Esophagus (tissue), 2 donors: ENCODE measurements around the gene AP2A2. TPM values are rescaled to one million over a fixed set of nuclear protein-coding genes. Genes with fewer than 3 reads are reported as not detected.

Experiments used
- H3K27ac ChIP-seq, 2 donors: one replicate each; pipeline ENCODE4 v1.5.1; 2013; ENCODE audit warnings: low read depth in 2 of 2, mild to moderate bottlenecking in 2 of 2, inconsistent platforms in 1 of 2, low read length in 1 of 2, moderate library complexity in 1 of 2
- H3K27me3 ChIP-seq, 2 donors: one replicate each; pipeline ENCODE4 v1.6.1; 2013; ENCODE audit warnings: low read length in 2 of 2, control low read depth in 1 of 2, mild to moderate bottlenecking in 1 of 2; ENCODE audit not compliant: insufficient read depth in 2 of 2, control insufficient read depth in 1 of 2
- H3K36me3 ChIP-seq, 2 donors: one replicate each; pipeline ENCODE4 v1.6.1; 2013; ENCODE audit warnings: low read length in 1 of 2; ENCODE audit not compliant: control insufficient read depth in 2 of 2, insufficient read depth in 2 of 2
- H3K4me1 ChIP-seq, 2 donors: one replicate each; pipeline ENCODE4 v1.6.1; 2013; ENCODE audit warnings: low read length in 1 of 2; ENCODE audit not compliant: control insufficient read depth in 2 of 2, insufficient read depth in 2 of 2
- H3K4me3 ChIP-seq, 2 donors: one replicate each; pipeline ENCODE4 v1.5.1; 2013; ENCODE audit warnings: low read length in 2 of 2, mild to moderate bottlenecking in 2 of 2, low read depth in 1 of 2, moderate library complexity in 1 of 2
- H3K9me3 ChIP-seq, 2 donors: one replicate each; pipeline ENCODE4 v1.6.1; 2013; ENCODE audit warnings: mild to moderate bottlenecking in 2 of 2, low read depth in 1 of 2, low read length in 1 of 2, moderate library complexity in 1 of 2; ENCODE audit not compliant: control insufficient read depth in 2 of 2, insufficient read depth in 1 of 2
- WGBS, 2 donors: extraction: QIAGEN DNeasy Blood & Tissue Kit; methylation state at CpG; one replicate each; pipeline ENCODE4 v1.1.7; 2013; 5-methylcytosine and 5-hydroxymethylcytosine counted together
- polyA plus RNA-seq, 2 donors: library from polyadenylated mRNA; stranded (reverse); fragments of 200-250 nt; gene quantifications; one replicate each; pipeline ENCODE4 v1.2.3, GENCODE V29; 2013
- donor health status: healthy with polysubstance abuse.
- donor health status: Bipolar disorder and iron deficiency.

AP2A2 gene
- polyA plus RNA-seq, 2 donors = 17.3 to 20.2 TPM

GRCh38 chr11:1003159-1003558, 77.5 kb downstream of the AP2A2 start:
- Histone ChIP-seq H3K27ac (no peak overlapping the region), H3K4me1 (no peaks in the 10 kb centered on the region), H3K4me3 (no peak overlapping the region), H3K9me3 (no peaks in the 10 kb centered on the region), H3K36me3 (peaks cover 26 to 39% of the 10 kb centered on the region in 2 donors), H3K27me3 (no peaks in the 10 kb centered on the region)
- 92 to 94% methylated on average over 20 of the region's 20 CpGs for WGBS, 2 donors

DNA sequence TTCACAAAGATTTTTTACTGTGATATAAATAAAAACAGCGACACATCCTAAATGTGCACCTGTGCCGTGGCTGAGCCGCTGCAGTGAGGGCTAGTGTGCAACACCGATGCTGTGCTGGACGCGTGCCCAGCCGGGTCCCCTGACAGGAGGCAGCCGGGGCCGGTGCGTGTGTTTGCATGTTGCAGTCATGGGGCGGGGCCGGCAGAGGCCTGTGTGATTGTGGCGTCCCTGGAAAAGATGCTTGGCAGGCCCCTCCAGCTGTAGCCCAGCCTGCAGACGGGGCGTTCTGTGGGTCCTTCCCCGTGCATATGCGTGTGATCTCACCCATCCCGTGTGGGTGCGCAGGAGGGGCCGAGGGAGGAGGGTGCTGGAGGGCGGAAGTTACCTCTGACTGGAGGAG, 80.3 kb downstream of the AP2A2 start:
- no peaks in the 10 kb centered on the region for H3K4me1 ChIP-seq
- H3K4me3 ChIP-seq = no peak overlapping the region
- peaks cover 21 to 56% of the 10 kb centered on the region in 2 donors for H3K36me3 ChIP-seq
- H3K9me3 ChIP-seq = no peaks in the 10 kb centered on the region
- WGBS, 2 donors = 52 to 59% methylated on average over 21 of the region's 21 CpGs
- H3K27ac ChIP-seq = no peak overlapping the region
- H3K27me3 ChIP-seq = no peaks in the 10 kb centered on the region

- Histone ChIP-seq H3K36me3 (peaks cover 19 to 56% of the 10 kb centered on the region in 2 donors), H3K4me3 (no peak overlapping the region), H3K27ac (no peak overlapping the region), H3K27me3 (no peaks in the 10 kb centered on the region), H3K4me1 (no peaks in the 10 kb centered on the region), H3K9me3 (no peaks in the 10 kb centered on the region)
- WGBS, 2 donors = 81 to 93% methylated on average over 13 of the region's 13 CpGs
Observed at GRCh38 chr11:1006762-1007161, 81.1 kb downstream of the AP2A2 start.

GRCh38 chr11:1007279-1007678, 81.6 kb downstream of the AP2A2 start:
- no peaks in the 10 kb centered on the region for H3K27me3 ChIP-seq
- no peak overlapping the region for H3K27ac ChIP-seq
- 93 to 94% methylated on average over 7 to 10 of the region's 10 CpGs for WGBS, 2 donors
- peaks cover 15 to 56% of the 10 kb centered on the region in 2 donors for H3K36me3 ChIP-seq
- H3K4me1 ChIP-seq = no peaks in the 10 kb centered on the region
- H3K4me3 ChIP-seq = no peak overlapping the region
- H3K9me3 ChIP-seq = no peaks in the 10 kb centered on the region

GRCh38 chr11:1008001-1008802, 82.5 kb downstream of the AP2A2 start:
- Histone ChIP-seq H3K36me3 (peaks cover 12 to 52% of the 10 kb centered on the region in 2 donors), H3K9me3 (no peaks in the 10 kb centered on the region)
- 91 to 92% methylated on average over 33 to 38 of the region's 38 CpGs for whole genome bisulfite sequencing, 2 donors

DNA sequence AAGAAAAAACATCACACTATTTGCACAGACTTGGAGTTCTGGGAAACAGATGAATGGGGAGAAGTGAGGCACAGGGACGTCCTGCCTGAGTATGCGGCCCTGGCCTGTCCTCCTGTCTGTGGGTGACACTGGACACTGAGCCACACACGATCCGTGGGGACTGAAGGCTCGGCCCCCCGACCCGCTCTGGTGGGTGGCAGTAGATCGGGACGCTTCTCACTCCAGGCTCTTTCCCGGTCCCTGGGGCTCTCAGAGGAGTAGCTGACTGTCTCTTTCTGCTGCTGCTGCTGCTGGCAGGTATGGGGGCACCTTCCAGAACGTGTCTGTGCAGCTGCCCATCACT, 83.1 kb downstream of the AP2A2 start:
- H3K36me3 ChIP-seq = peaks cover 10 to 53% of the 10 kb centered on the region in 2 donors

More at GRCh38 chr11:1008001-1008802, 82.5 kb downstream of the AP2A2 start:
- Histone ChIP-seq H3K4me1 (no peaks in the 10 kb centered on the region), H3K4me3 (no peak overlapping the region), H3K27me3 (no peaks in the 10 kb centered on the region), H3K27ac (no peak overlapping the region)

GRCh38 chr11:1009371-1009770, 83.7 kb downstream of the AP2A2 start:
- Histone ChIP-seq H3K27ac (no peak overlapping the region), H3K9me3 (no peaks in the 10 kb centered on the region), H3K4me3 (no peak overlapping the region), H3K36me3 (peaks cover 10 to 53% of the 10 kb centered on the region in 2 donors), H3K4me1 (no peaks in the 10 kb centered on the region), H3K27me3 (no peaks in the 10 kb centered on the region)
- WGBS, 2 donors = 89 to 93% methylated on average over 33 of the region's 33 CpGs

More for the DNA sequence above, 83.1 kb downstream of the AP2A2 start:
- Histone ChIP-seq H3K27ac (no peak overlapping the region), H3K4me1 (no peaks in the 10 kb centered on the region), H3K9me3 (no peaks in the 10 kb centered on the region), H3K27me3 (no peaks in the 10 kb centered on the region), H3K4me3 (no peak overlapping the region)
- 85 to 92% methylated on average over 11 of the region's 11 CpGs for WGBS, 2 donors

DNA sequence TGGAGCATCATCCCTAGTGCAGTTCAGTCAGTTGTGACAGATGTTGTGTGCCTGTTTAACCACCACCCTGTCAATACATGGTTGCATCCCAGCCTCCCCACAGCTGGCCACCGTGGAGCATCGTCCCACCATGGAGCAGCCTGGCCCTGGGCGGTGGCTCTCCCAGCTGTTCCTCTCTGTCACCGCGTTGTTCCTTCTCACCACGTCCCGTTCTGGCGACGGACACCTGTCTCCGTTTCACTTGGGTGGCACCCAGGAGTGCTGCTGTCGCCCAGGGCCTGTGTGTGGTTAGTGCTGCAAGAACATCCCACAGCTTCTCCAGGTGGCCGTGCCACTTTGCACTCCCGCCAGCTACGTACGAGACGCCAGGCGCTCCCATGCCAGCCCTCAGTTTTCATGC, 84.3 kb downstream of the AP2A2 start:
- H3K27me3 ChIP-seq = no peaks in the 10 kb centered on the region
- no peak overlapping the region for H3K4me3 ChIP-seq
- H3K36me3 ChIP-seq = peaks cover 10 to 51% of the 10 kb centered on the region in 2 donors
- 87 to 92% methylated on average over 17 of the region's 17 CpGs for WGBS, 2 donors
- H3K27ac ChIP-seq = no peak overlapping the region
- H3K4me1 ChIP-seq = no peaks in the 10 kb centered on the region
- no peaks in the 10 kb centered on the region for H3K9me3 ChIP-seq

- Histone ChIP-seq H3K4me1 (no peaks in the 10 kb centered on the region), H3K9me3 (no peaks in the 10 kb centered on the region), H3K4me3 (no peak overlapping the region), H3K27me3 (no peaks in the 10 kb centered on the region), H3K36me3 (peaks cover 4 to 51% of the 10 kb centered on the region in 2 donors), H3K27ac (no peak overlapping the region)
- 84 to 91% methylated on average over 35 of the region's 35 CpGs for WGBS, 2 donors
Observed at GRCh38 chr11:1010551-1011319, 85.1 kb downstream of the AP2A2 start.
